AG08395 (cell line): ENCODE data around the gene CWC27.

Experiments
- DNase-seq: peaks from one replicate; pipeline ENCODE4 v3.0.0; 2012; ENCODE audit warnings: mixed read lengths, low spot score

Gene CWC27

DNA sequence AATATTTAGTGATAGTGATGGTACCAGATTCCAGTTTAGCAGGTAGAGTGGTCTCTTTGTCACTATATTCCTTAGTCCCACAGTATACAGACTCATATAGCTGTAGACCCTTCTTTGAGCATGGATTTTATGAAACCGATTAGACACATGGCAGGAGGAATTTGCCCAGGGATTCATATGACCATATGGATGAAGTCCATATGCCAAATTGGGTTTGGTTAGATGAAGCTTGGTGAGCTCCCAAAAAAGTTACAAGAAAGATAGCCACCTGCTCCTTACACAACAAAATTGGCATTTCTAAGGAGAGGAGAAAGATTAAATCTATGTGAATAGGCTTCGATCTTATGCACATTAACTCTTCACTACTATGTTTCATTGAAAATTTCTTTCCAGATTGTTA, 211.4 kb downstream of the CWC27 start:
- DNase-seq = no peak

DNA sequence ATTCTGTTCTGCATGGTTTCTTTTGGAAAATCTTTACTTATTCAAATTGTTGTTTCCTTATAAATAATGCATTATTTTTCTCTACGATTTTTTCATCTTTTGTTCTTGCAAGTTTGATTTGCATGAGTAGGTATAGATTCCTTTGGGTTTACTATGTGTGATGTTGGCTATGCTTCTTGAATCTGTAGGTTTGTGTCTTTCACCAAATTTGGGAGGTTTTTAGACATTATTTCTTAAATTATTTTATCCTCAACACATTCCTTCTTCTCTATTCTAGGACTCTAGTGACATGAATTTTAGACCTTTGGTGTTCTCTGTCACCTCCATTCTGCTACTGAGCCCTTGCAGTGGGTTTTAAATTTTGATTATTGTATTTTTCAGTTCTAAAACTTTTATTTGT, 219.0 kb downstream of the CWC27 start:
- DNase-seq = no peak

DNA sequence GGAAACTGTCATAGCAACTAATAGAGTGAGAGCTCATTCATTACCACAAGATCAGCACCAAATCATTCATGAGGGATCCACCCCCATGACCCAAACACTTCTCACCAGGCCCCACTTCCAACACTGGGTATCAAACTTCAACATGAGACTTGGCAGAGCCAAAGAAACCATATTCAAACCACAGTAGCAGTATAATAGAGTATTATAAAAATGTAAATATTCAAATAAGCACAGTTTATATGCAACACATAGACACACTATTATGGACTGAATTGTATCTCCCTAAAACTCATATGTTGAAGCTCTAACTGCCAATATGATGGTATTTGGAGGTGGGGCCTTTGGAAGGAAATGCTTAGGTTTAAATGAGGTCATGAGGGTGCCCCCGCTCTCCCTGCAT, 240.5 kb downstream of the CWC27 start:
- DNase-seq = no peak

DNA sequence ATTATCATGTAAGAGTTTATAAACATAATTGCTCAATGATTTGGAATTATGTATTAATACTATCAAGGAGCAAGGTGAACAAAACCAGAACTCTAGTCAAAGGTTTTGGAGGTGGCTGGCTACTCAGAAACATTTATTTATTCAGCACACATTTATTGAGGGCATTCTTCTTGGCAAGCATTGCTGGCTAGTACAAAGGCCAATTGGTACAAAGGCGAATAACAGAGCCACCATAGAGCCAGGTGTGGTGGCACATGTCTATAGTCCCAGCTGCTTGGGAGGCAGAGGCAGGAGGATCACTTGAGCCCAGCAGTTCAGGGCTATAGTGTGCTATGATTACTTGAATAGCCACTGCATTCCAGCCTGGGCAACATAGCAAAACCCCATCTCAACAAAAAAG, 242.1 kb downstream of the CWC27 start:
- no peak for DNase-seq

DNA sequence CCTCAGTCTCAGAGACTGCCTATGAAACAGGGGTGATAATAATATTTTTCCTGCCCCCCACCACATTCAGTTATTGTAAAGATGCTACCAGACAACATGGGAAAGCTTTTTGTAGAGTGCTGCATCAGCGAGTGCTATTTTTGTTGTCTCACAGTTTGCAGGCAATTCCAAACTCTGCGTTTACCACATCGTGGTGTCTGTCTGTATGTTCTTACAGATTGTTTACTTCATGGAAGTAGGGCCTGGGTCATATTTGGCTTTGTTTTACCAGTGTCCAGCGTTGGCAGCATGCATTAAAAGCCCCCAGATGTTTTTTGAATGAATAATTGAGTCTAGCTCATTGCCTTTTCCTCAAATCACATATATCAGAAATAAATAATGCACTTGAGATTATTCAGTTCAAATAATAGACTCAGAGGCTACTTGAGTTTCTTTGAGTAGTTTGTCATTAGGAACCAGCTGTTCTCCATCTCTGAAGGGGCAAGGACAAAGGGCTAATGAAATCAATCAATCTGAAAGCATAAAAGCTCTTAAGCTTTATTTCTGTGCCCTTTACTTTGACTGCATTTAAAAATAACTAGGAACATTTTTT, 243.7 kb downstream of the CWC27 start:
- no peak for DNase-seq

DNA sequence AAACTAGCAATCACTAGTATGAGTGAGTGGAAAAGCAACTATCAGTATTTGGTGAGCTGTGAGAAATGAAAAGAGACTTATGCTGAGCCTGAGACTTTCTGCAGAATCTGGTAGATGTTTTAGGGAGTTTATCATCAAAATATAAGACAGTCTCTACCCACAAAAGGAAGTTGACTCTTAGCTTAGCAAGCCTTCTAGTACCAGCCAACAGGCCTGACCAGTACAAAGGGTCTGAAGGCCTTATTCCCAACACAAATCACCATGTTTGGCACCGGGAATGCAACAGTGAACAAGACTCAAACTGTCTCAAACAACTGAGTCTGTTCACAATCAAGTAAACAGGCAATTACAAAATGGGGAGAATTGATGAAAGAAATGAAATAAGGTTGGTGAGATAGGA, 244.4 kb downstream of the CWC27 start:
- peak; percentile 55 for DNase-seq

DNA sequence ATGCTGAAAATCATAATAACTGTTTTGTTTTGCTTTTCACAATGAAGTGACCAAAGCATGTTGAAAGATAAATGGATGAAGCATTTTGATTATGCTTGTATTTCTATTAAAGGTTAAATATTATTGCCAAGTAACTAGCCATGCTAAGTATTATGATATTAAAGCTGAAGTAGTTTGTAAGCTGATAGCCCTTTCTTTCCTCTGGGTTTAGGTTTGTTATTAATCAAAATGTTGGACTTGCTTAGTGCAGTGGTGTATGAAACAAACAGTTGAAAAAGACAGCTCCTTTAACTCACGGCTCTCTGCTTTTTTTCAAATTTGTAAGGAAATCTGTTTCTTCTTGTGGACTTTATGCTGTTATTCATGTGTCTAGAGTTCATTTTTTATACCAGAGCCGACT, 246.0 kb downstream of the CWC27 start:
- DNase-seq = no peak

DNA sequence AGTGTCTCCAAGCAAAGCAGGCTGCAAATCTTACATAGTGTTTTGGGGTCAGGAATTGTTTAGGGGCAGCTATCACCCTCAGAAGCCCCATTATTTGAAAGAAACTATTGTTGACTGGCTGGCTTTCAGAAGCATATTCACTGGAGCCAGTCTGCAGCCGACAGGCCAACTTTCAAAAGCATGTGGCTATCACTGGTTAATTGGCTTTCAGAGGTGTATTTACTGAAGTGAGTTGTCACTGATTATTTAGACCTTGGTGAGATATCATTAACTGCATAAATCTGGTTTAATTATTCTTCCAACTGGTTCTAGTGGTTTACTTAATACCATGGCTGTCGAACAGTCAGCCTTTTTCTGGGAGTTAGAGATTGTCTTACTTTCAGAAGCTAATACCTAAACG, 247.0 kb downstream of the CWC27 start:
- DNase-seq = no peak

DNA sequence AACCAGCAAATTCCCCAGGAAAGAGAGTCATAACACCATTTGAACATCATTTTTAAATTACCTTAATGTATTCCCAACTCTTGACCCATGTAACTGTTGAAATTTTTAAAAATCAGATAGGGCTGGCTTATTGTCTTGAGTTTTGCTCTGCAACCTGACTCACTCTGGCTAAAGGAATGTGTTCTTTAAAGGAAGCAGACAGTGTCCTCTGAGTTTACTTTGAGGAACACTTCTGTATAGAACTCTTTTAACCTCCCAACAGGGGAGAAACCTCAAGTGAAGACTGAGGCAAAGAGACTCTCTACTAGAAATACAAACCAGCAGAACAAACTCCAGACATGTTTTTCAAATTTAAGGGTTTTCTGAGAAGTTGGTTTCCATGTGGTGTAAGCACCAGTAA, 248.9 kb downstream of the CWC27 start:
- DNase-seq = no peak

DNA sequence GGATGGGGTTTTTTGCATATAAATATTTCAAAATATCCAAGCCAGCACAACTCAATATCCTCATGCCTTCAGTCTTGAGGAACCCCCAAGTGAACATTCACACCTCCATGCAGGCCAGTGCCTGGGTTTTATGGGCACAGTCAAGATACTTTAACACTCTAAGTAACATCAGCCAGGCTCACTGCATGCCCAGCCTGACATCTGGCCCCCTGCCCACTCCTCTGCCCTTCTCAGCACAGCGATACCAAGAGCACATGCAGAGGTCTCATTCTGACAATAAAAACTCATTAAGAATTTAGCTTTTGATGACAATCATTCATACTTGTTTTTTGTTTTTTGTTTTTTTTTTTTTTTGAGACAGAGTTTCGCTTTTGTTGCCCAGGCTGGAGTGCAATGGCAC, 250.0 kb downstream of the CWC27 start:
- no peak for DNase-seq

DNA sequence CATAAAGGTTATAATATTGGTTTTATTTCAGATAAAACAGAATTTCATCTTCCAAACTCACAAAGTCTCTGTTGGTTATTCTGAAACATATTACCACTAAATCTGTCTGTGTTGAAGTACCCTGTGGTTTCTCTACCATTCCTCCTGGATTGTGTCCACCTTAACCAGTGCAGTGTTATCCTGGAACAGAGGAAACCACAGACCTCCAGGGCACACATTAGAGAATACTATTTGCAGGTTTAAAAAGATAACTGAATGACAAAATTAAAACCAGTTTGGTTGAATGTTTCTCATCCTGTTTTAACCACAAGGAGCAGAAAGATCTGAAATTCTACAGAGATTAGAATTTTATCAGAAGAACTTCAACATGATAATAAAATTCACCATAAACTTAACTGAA, 251.8 kb downstream of the CWC27 start:
- peak; percentile 38 for DNase-seq

DNA sequence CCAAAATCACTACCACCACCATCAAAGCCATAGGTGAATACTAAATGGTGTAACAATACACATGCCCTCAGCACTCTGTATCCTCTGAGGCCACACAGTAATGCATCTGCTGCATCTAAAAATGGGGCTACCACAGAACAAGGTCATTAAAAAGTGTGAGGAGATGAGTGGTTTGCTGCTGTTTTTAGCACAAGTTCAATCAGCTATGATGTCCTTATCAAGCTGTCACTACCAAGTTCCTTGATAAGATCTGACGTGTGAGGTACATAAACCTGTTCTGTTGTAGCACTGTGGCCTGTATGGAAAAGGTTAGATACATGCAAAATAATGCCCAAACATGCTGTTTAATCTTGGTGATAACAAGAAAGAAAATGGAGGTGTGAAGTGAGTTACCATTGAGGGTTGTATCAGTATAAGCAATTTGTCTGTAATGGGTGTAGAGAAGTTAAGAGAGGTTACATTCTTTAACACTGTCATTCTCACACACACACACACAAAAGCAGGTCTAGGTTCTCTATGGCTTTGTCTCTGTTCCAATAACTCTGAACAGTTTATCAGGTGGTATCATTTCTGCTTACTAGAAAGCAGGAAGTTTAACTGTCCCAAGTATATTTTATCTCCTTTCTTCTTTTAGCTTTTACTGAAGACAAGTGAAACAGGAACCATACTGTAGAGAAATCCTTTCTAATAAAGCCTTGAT, 252.9 kb downstream of the CWC27 start:
- no peak for DNase-seq

DNA sequence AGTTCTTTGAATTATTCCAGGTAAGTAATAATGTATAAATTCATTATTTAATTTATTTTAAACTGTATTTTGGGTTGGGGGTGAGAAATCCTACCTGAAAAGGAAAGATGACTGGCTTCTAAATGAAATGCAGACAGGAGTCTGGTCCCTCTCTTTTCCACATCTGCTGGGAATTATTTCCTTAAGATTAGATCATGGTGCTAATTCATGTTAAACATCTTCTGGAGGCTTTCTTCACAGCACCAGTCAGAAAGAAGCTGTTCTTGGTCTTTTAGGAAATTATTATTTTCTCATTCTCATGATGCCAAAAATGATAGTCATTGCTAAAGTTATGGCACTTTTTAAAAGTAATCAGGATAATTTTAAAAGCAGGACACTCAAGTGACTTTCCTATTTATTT, 254.2 kb downstream of the CWC27 start:
- no peak for DNase-seq

DNA sequence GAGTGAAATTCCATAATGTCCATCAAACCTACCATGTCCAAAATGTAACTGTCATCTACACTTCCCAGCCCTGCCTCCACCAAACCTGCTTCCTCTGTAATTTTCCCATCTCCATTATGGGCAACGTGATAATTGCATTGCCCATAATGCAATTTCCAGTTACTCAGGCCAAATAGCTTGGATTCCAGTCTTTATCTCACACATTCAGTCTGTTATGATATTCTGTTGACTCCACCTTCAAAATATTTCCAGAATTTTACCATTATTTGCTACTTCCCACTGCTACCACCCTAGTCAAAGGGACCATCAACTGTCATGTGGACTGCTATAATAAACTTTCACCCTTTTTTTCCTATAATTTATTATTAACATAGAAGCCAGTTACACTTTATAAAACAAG, 256.0 kb downstream of the CWC27 start:
- no peak for DNase-seq

DNA sequence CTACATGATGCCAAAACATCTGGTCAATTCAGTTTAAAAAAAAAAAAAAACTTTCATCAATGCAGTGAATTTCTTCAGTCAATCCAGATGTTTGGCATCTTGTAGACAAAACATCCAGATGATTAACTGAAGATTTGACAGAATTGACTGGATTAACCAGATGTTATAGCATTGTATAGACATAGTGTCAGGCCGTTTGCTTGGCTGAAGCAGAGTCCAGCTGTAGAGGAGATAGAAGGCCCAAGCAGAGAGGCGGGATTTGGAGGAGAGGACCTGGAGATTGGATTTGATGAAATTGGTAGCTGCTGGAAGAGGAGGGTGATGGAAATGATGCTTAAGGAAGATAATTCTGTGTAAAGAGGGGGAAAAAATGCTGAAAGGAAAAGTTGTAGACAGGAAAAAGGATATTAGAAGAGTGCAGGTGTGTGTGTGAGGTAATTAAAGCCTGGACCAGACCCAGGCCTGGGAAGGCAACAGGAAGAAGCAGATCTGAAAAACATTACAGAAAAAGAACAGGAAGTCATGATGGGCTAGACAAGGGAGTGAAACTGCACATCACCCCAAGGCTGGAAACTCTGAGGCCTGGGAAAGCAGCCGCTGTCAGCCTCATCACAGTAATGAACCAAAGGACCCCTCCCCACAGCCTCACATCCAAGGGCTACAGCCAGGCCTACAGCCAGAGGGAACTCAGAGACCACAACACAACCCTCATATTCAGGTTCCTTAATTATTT, 258.3 kb downstream of the CWC27 start:
- DNase-seq = no peak

DNA sequence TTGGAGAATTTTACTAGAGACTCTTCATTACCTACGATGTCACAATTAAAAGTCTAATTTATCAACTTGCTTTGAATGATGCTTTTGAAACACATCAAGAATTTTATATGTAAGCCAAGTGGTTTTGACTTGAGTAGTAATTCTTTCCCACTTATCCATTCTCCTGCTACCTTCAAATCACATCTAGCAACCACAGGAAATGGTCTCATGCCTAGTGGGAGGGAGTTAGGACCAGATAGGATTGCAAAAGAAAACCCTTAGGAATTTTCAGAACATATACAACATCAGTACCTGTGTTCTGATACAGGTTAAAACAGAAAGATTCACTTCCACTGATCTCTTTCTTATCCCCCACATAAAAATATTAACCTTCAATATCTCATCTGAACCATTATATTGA, 260.4 kb downstream of the CWC27 start:
- no peak for DNase-seq

DNA sequence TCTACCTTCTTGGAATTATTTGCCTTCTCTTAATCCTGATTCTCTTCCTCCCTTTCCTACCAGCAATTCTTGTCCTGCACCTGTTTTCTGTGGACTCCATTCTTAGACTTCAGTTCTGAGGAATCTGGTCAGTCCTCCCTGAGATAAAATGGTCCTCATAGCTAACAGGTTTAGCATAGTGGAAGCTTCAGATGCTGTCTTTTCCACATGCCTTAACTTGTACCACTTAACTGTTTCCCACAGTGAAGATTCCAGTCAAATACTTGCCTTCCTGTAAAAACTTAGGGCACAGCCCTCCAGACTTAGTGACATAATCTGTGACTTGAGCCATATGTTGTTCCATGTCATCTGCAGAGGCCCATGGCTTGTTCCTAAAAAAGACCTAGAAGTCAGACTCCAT, 261.3 kb downstream of the CWC27 start:
- DNase-seq = no peak

DNA sequence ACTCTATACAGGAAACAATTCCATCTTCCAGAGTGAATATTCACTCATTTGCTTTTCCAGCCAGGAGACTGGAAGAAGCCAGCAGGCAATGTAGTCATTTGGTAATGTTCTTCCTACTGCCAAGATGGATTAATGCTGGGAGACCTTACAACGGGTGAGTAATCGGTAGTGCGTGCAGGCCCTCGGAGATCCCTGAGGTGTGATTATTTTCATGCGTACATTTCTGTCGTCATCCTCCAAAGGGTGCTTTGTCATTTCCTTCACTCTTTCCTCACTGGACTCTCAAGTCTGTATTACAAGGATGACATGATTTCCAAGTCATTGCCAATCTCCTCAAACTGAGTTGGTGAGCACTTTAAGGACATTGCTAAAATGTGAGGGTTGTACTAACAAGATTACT, 263.5 kb downstream of the CWC27 start:
- DNase-seq = peak; percentile 80

DNA sequence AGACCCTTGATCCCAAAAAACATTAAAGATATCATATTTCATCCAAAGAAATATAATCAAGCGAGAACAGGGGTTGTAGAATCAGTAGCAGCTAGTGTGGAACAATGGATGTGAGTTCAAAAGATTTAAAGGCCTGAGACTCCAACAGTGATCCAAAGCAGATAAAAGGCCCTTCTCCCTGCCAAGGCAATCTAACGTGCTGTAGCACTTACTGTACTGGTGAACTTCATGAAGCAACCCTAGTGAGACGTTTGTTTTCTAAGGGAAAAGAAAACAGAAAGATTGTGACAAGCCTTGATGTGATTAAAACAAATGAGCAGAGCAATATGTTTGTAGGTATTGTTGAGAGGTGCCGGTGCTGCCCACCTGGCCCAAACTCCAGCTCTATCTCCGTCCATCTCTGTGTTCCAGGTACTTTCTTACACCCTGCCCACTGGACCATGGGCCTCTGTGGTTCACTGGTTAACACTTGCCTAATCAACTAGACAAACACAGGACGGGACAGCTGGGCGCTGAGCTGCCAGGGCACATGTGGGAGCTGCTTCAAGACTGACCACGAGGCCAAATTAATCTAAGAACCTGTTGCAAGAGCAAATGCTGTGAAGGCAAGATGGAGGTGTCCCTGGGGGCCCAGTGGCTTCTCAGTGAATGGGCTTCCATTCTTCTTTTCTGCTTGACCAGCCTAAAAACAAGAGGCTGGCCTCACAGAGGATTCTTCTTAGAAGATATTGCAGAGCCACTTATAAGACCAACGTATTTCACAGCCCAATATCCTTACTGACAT, 265.5 kb downstream of the CWC27 start:
- no peak for DNase-seq

DNA sequence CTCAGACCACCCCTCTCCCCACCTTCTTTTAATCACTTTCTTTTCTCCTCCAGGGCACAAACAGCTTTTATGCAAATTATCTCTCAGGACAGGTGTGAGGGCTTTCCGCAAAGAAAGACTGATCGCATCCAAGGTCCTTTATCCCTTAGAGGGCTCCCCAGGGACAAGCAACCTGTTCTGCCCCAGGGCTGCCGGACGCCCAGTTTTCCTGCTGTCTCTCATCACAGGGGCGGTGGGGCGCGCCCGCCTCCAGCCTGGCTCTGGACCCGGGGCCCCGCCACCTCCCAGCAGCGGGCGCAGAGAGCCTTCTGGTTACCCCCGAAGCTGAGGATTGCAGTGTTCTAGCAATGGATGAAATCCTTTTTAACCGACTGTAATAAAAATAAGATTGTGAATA, 266.1 kb downstream of the CWC27 start:
- DNase-seq = no peak

DNA sequence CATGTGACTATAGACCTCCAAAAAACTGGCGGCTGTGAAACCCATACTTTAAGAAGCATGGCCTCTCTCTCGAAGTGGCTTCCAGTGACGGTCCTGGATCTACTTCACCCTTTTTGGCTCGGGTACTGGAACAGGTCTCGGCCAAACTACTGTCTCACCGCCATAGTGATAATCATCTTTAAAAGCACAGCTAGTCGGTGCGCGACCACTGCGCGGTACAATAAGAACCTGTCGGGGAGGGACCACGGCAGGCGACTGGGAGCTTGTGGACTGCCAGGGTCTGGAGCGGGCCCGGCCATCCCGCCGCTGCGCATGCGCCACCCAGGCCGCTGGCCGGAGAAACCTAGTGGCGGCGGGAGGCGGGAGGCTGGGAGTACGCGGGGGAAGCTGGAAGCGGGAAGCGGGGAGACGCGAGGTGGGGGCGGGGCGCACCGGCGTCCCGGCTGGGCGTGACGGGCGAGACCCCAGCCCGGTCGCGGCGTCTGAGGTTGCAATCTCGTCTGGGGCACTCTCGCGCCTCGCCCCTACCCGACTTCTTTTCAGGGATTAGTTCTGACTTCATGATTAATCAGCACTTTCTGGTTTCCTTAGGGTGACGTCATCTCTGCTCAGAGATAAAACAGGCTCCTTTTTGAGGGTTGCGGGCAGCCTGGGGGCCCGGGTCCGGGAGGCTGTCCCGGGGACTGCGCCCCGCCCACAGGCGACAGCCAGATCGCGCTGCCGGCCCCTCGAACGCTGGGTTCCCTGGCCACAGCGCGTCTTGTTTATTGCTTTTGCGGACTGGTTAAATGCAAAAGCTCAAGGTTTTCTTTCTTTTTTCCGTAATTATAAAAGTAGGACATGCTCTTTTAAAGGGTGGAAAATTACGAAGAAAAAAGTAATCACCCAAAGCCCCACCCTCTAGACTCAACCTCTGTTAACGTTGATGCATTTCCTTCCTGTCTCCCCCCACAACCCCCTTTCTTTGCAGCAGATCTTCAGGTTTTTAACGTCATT, 266.8 kb downstream of the CWC27 start:
- DNase-seq = peak; percentile 97
